Mucosa of descending colon (tissue), 3 donors: ENCODE measurements around the gene TMEM40. TPM values are rescaled to one million over a fixed set of nuclear protein-coding genes. Genes with fewer than 3 reads are reported as not detected.

ENCODE experiments used
- ATAC-seq: fragments of 200-7000 bp; cut with Tn5 transposase; one replicate; pipeline ENCODE4 v1.9.1; 2020; ENCODE audit warnings: mild to moderate bottlenecking, moderate library complexity
- DNase-seq, 3 donors: peaks; one replicate each; pipeline ENCODE4 v3.0.0-alpha.2; 2020
- H3K36me3 ChIP-seq: fragments of 200-600 bp; one replicate; pipeline ENCODE4 v1.8.0; 2021; ENCODE audit warnings: low read depth, mild to moderate bottlenecking
- H3K4me1 ChIP-seq: fragments of 200-600 bp; one replicate; pipeline ENCODE4 v1.8.0; 2021; ENCODE audit warnings: low read depth, mild to moderate bottlenecking
- H3K4me3 ChIP-seq: fragments of 200-600 bp; one replicate; pipeline ENCODE4 v1.8.0; 2021; ENCODE audit warnings: mild to moderate bottlenecking
- H3K9me3 ChIP-seq: fragments of 200-600 bp; one replicate; pipeline ENCODE4 v1.8.0; 2021; ENCODE audit warnings: mild to moderate bottlenecking
- CTCF ChIP-seq: fragments of 200-600 bp; IDR thresholded peaks from one replicate; pipeline ENCODE4 v1.8.0; 2022; ENCODE audit warnings: antibody characterized with exemption, mild to moderate bottlenecking
- intact Hi-C, 2 donors: fragments of 100-400 bp; cut with DNase I in 1 of 2; cut with micrococcal nuclease in 1 of 2; formaldehyde crosslinking; loops; one replicate each; pipeline versions ENCODE4 v1.11.0 to v1.11.1; 2022; cut with DNase I, micrococcal nuclease
- total RNA-seq, 3 donors: library from RNA; stranded (reverse); fragmentation: NEBNext Ultra II Directional in 2 of 3; extraction: Animal tissue kit (Norgen Biotek cat#: 25700) in 2 of 3; gene quantifications; one replicate each; pipeline versions ENCODE4 v1.2.1 to v1.2.4, GENCODE V29; 2021 to 2023
- donor health status: DM: no; HTN: no; CAD: no; lungs with moderate emphysema.
- donor health status: DM: no; HTN: no; CAD: no.
- donor health status: DM: no; HTN: yes; CAD: no.

The TMEM40 gene
- total RNA-seq, 3 donors from 2014 or later = not detected

DNA sequence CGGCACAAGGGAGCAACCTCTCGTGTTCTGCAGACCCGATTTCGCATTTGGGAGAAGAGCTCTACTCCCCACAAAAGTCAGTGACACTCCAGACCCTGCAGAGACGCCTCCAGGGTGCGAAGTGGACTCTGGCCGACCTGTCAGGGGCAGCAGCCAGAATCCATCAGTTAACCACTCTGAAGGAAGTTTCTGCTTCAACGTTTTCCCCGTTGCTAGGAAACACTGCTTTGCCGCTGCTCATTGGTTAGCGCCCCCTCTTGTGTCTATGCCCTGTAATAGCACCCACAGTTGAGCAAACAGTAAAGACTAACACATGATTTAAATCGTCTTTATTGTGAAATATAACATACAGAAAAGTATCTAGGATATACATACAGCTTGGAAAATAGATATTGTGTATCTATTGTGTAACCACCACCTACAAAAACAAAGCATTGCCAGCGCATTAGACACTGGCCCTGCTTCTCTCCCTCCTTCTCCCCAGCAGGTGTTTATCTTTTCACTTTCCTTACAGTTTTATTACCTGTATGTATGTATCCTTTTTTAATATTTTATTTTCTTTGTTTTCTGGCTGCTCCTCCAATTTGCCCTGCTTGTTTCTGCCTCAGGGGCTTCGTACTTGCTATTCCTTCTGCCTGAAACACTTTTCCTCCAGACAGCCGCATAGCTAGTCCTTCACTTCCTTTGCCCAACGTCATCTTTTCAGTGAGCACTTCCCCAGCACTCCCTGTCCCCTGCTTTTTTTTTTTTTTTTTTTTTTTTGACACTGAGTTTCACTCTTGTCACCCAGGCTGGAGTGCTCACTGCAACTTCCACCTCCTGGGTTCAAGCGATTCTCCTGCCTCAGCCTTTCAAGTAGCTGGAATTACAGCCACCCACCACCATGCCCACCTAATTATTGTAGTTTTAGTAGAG is 38.8 kb downstream of the TMEM40 start:
- peak; percentile 55 to 80 (median 60) for DNase-seq
- ATAC-seq = peak; percentile 99
- Histone ChIP-seq H3K4me3 (no peak overlapping the region), H3K36me3 (no peaks in the 10 kb centered on the region), H3K4me1 (peaks cover 2% of the 10 kb centered on the region), H3K9me3 (no peaks in the 10 kb centered on the region)
- intact Hi-C loops = no loop called here
- peak; percentile 88 for TF ChIP-seq CTCF

DNA sequence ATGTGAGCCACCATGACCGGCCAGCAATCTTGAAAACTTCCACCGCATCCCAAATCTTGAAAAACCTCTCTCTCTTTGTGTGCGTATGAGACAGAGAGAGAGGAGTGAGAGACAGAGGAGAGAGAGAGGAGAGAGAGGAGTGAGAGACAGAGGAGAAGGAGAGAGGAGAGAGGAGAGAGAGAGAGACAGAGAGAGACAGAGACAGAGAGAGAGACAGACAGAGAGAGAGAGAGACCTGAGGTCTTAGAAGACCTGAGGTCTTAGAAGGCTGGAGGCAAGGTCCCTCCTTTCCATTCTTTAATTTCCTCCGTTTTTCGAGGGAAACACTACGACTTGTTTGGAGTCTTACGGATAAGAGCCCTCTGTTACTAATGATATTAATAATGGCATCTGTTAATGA is 39.5 kb downstream of the TMEM40 start:
- no peaks in the 10 kb centered on the region for H3K36me3 ChIP-seq
- H3K9me3 ChIP-seq = no peaks in the 10 kb centered on the region
- intact Hi-C loops = no loop called here
- DNase-seq (no peak), ATAC-seq (no peak)
- TF ChIP-seq CTCF = no peak
- peaks cover 2% of the 10 kb centered on the region for H3K4me1 ChIP-seq
- no peak overlapping the region for H3K4me3 ChIP-seq

GRCh38 chr3:12716605-12717151 is 42.4 kb downstream of the TMEM40 start:
- Histone ChIP-seq H3K4me1 (peaks cover 2% of the 10 kb centered on the region), H3K4me3 (no peak overlapping the region), H3K36me3 (no peaks in the 10 kb centered on the region), H3K9me3 (no peaks in the 10 kb centered on the region)
- TF ChIP-seq CTCF = no peak
- no peak for DNase-seq
- no peak for ATAC-seq
- intact Hi-C loops = no loop called here

GRCh38 chr3:12714278-12714677 is 44.8 kb downstream of the TMEM40 start:
- H3K4me1 ChIP-seq = no peaks in the 10 kb centered on the region
- ATAC-seq = no peak
- intact Hi-C loops = no loop called here
- no peak for TF ChIP-seq CTCF
- DNase-seq = no peak
- no peaks in the 10 kb centered on the region for H3K36me3 ChIP-seq
- no peak overlapping the region for H3K4me3 ChIP-seq
- H3K9me3 ChIP-seq = no peaks in the 10 kb centered on the region

DNA sequence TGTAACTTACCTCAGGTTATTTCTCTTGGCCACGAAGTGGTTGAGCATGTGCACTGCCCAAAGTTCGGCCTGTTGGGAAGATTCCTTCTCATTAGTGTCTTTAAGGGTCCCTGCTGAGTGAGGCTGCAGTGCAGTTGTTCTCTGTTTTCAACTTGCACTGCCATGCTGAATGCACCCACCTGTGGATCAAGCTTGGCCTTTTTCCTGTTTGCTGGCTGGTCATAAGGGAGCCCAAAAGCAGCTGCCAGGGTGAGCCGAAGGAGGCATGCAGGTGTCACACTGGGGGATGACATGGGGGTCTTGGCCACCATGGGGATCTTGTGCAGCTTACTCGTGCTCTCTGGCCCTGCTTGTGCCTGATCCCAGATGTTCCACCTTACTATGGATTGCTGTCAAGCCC is 49.0 kb downstream of the TMEM40 start:
- H3K9me3 ChIP-seq = no peaks in the 10 kb centered on the region
- ATAC-seq = no peak
- no peak for DNase-seq

More for the DNA sequence above, 49.0 kb downstream of the TMEM40 start:
- Histone ChIP-seq H3K4me1 (no peaks in the 10 kb centered on the region), H3K36me3 (no peaks in the 10 kb centered on the region), H3K4me3 (no peak overlapping the region)
- intact Hi-C loops = no loop called here
- TF ChIP-seq CTCF = no peak
